K562 treated with DMSO at 1 percent for 48 hours (cell line): ENCODE measurements around the gene TMPRSS15. TPM values are rescaled to one million over a fixed set of nuclear protein-coding genes. Genes with fewer than 3 reads are reported as not detected.

Experiments
- total RNA-seq: library from RNA; unstranded; fragments of 300-600 nt; gene quantifications from 2 replicates; pipeline ENCODE4 v1.2.3, GENCODE V29; 2022; ENCODE audit warnings: low replicate concordance; ENCODE audit errors: extremely low read depth

TMPRSS15 gene
- total RNA-seq = not detected in 2 replicates

GRCh38 chr21:18403735-18404450, at the start of gene TMPRSS15:
TMPRSS15 (minus strand) TSS chr21:18403785; CDS start chr21:18403622, 163 bp downstream.

GRCh38 chr21:18244671-18245463, 158.7 kb downstream of the TMPRSS15 start, which contains the start of gene CHODL:
CHODL (plus strand) TSS chr21:18244833; CDS start chr21:18245224, 391 bp downstream.

Other genes starting within 250 kb of the TMPRSS15 start
- gene CHODL, start 159.0 kb downstream of the TMPRSS15 start, total RNA-seq = not detected in 2 replicates